MCF 10A (cell line): ENCODE measurements around the gene ENTR1. TPM values are rescaled to one million over a fixed set of nuclear protein-coding genes. Genes with fewer than 3 reads are reported as not detected.

ENCODE experiments used
- BruUV-seq: library from RNA; stranded (reverse); fragments of 400-500 nt; replicated peaks from 2 replicates; lab custom pipeline; 2021; lab: Mats Ljungman, UMichigan
- CTCF ChIA-PET: fragments of 300-600 bp; sonication (Branson Sonifier 250); formaldehyde crosslinking; extraction: SDS; loops from one replicate; lab custom pipeline; 2021; ENCODE audit warnings: antibody characterized with exemption, inconsistent platforms; lab: Yijun Ruan, JAX
- POLR2A ChIA-PET: fragments of 300-600, 350-650 bp; sonication (Branson Sonifier 250); formaldehyde crosslinking; extraction: SDS; loops from one replicate; lab custom pipeline; 2020; ENCODE audit warnings: antibody characterized with exemption, inconsistent platforms; lab: Yijun Ruan, JAX
- DNase-seq: peaks from one replicate; pipeline ENCODE4 v3.0.0-alpha.2; 2018; ENCODE audit not compliant: unreplicated experiment
- H3K27ac Mint-ChIP-seq: one replicate; pipeline ENCODE4 v1.8.0; 2022; ENCODE audit warnings: mild to moderate bottlenecking, low read depth, mixed read lengths; ENCODE audit not compliant: unreplicated experiment
- H3K27me3 Mint-ChIP-seq: one replicate; pipeline ENCODE4 v1.8.0; 2022; ENCODE audit warnings: mixed read lengths; ENCODE audit not compliant: insufficient read depth, unreplicated experiment
- H3K36me3 Mint-ChIP-seq: one replicate; pipeline ENCODE4 v1.8.0; 2022; ENCODE audit warnings: mild to moderate bottlenecking, moderate library complexity, mixed read lengths; ENCODE audit not compliant: insufficient read depth, unreplicated experiment
- H3K4me1 Mint-ChIP-seq: one replicate; pipeline ENCODE4 v1.8.0; 2022; ENCODE audit warnings: mixed read lengths; ENCODE audit not compliant: insufficient read depth, unreplicated experiment
- H3K4me3 Mint-ChIP-seq: one replicate; pipeline ENCODE4 v1.8.0; 2022; ENCODE audit warnings: mild to moderate bottlenecking, moderate library complexity, mixed read lengths; ENCODE audit not compliant: unreplicated experiment
- H3K9me3 Mint-ChIP-seq: one replicate; pipeline ENCODE4 v1.8.0; 2022; ENCODE audit warnings: mixed read lengths; ENCODE audit not compliant: unreplicated experiment
- CTCF ChIP-seq: fragments of 200-600 bp; IDR thresholded peaks from one replicate; pipeline ENCODE4 v1.8.0; 2022; ENCODE audit warnings: antibody characterized with exemption, mild to moderate bottlenecking; ENCODE audit not compliant: unreplicated experiment
- intact Hi-C: fragments of 100-400 bp; cut with micrococcal nuclease; formaldehyde crosslinking; loops from 2 replicates; pipeline ENCODE4 v1.14.1; 2022
- total RNA-seq: library from RNA; stranded (reverse); gene quantifications from 2 replicates; pipeline ENCODE4 v1.2.3, GENCODE V29; 2022

The ENTR1 gene
- total RNA-seq, 1 experiment from 2014 or later: 82.2 TPM

- H3K9me3 Mint-ChIP-seq: no peaks in the 10 kb centered on the region
- CTCF ChIA-PET: no interaction called here
- intact Hi-C loops: no loop called here
- H3K4me3 Mint-ChIP-seq: no peak overlapping the region
- no peak for DNase-seq
- no TSS peak for BruUV-seq
- no peak overlapping the region for H3K27ac Mint-ChIP-seq
- POLR2A ChIA-PET: interaction anchor here (0.7 to 1.6 kb wide), 3 partner anchors 9 to 15 kb away, joined by 4 read pairs; partner anchors contain the start of gene DNLZ
- no peaks in the 10 kb centered on the region for H3K27me3 Mint-ChIP-seq
- no peak for TF ChIP-seq CTCF
- H3K36me3 Mint-ChIP-seq: peaks cover 8% of the 10 kb centered on the region
- H3K4me1 Mint-ChIP-seq: peaks cover 5% of the 10 kb centered on the region
Observed at GRCh38 chr9:136353757-136354488, 56.5 kb downstream of the ENTR1 start.

- TF ChIP-seq CTCF: no peak
- BruUV-seq: no TSS peak
- Mint-ChIP-seq H3K36me3 (peaks cover 8% of the 10 kb centered on the region), H3K4me1 (peaks cover 5% of the 10 kb centered on the region), H3K9me3 (no peaks in the 10 kb centered on the region), H3K4me3 (no peak overlapping the region), H3K27me3 (no peaks in the 10 kb centered on the region), H3K27ac (no peak overlapping the region)
- ChIA-PET POLR2A (no interaction called here), CTCF (interaction anchor here (0.6 kb wide), 1 partner anchor 200 kb away, joined by 3 read pairs; no protein-coding TSS in a partner anchor)
- intact Hi-C loops: no loop called here
- no peak for DNase-seq
Observed at GRCh38 chr9:136353088-136353487, 57.3 kb downstream of the ENTR1 start.

- Mint-ChIP-seq H3K36me3 (peaks cover 8% of the 10 kb centered on the region), H3K27me3 (no peaks in the 10 kb centered on the region), H3K4me3 (no peak overlapping the region), H3K27ac (no peak overlapping the region), H3K9me3 (no peaks in the 10 kb centered on the region), H3K4me1 (peaks cover 5% of the 10 kb centered on the region)
- intact Hi-C loops: no loop called here
- ChIA-PET CTCF (no interaction called here), POLR2A (interaction anchor here (0.6 kb wide), 1 partner anchor 17 kb away, joined by 3 read pairs; no protein-coding TSS in a partner anchor)
- TF ChIP-seq CTCF: no peak
- no peak for DNase-seq
- no TSS peak for BruUV-seq
Observed at GRCh38 chr9:136352682-136353081, 57.7 kb downstream of the ENTR1 start.

Other genes with a start within 250 kb of the ENTR1 start
- 0.22 and 0.26 TPM in 2 replicates for gene LHX3, start 205.5 kb downstream of the ENTR1 start, total RNA-seq
- 23.7 and 27.7 TPM in 2 replicates for gene QSOX2, start 164.8 kb downstream of the ENTR1 start, total RNA-seq
- not detected in 2 replicates for gene CCDC187, start 106.5 kb downstream of the ENTR1 start, total RNA-seq
- 15.5 and 16.4 TPM in 2 replicates for gene GPSM1, start 83.1 kb downstream of the ENTR1 start, total RNA-seq
- 24.5 and 30.5 TPM in 2 replicates for gene DNLZ, start 46.9 kb downstream of the ENTR1 start, total RNA-seq
- gene CARD9, start 36.9 kb downstream of the ENTR1 start, total RNA-seq: 0.33 and 0.69 TPM in 2 replicates
- gene SNAPC4, start 10.4 kb downstream of the ENTR1 start, total RNA-seq: 9.6 and 9.9 TPM in 2 replicates
- gene PMPCA, start within 50 bp of the ENTR1 start, total RNA-seq: 66.0 and 66.3 TPM in 2 replicates
- 16.3 and 17.4 TPM in 2 replicates for gene INPP5E, start 29.2 kb upstream of the ENTR1 start, total RNA-seq
- 85.8 and 88.8 TPM in 2 replicates for gene SEC16A, start 72.4 kb upstream of the ENTR1 start, total RNA-seq
- gene NOTCH1, start 135.4 kb upstream of the ENTR1 start, total RNA-seq: 37.5 and 53.4 TPM in 2 replicates